ENCODE measurements around the gene TTC9. TPM values are rescaled to one million over a fixed set of nuclear protein-coding genes. Genes with fewer than 3 reads are reported as not detected.

Gene TTC9
- total RNA-seq, 1 donor from 2014 or later = 2.5 TPM

- Mint-ChIP-seq H3K9me3 (ENCODE audit: low read depth) (no peaks in the 10 kb centered on the region), H3K4me1 (ENCODE audit: low read depth) (peaks cover 27% of the 10 kb centered on the region), H3K4me3 (ENCODE audit: unreplicated experiment) (peak within 1 kb of the TSS; percentile 99), H3K27me3 (ENCODE audit: low read depth) (peaks cover 5% of the 10 kb centered on the region), H3K27ac (ENCODE audit: unreplicated experiment) (peak within 1 kb of the TSS; percentile 99), H3K36me3 (ENCODE audit: low read depth) (no peaks in the 10 kb centered on the region)
- DNase-seq (ENCODE audit: low spot score) = peak; percentile 95
- TF ChIP-seq CTCF (IDR thresholded peaks at IDR 0.05) = no peak
Observed at GRCh38 chr14:70600382-70601157, 41.1 kb upstream of the TTC9 start, which contains the start of gene MED6. MED6 (minus strand) TSS chr14:70600655; CDS start chr14:70600637, 18 bp downstream.

GRCh38 chr14:70601162-70601561 lies 40.6 kb upstream of the TTC9 start:
- H3K36me3 Mint-ChIP-seq (ENCODE audit: low read depth) = no peaks in the 10 kb centered on the region
- H3K27me3 Mint-ChIP-seq (ENCODE audit: low read depth) = peaks cover 7% of the 10 kb centered on the region
- no peaks in the 10 kb centered on the region for H3K9me3 Mint-ChIP-seq (ENCODE audit: low read depth)
- DNase-seq (ENCODE audit: low spot score) = no peak
- TF ChIP-seq CTCF (IDR thresholded peaks at IDR 0.05) = no peak
- H3K27ac Mint-ChIP-seq (ENCODE audit: unreplicated experiment) = peak overlapping the region; percentile 56
- H3K4me3 Mint-ChIP-seq (ENCODE audit: unreplicated experiment) = peak overlapping the region; percentile 99
- H3K4me1 Mint-ChIP-seq (ENCODE audit: low read depth) = peaks cover 27% of the 10 kb centered on the region

- peaks cover 15% of the 10 kb centered on the region for H3K27me3 Mint-ChIP-seq (ENCODE audit: low read depth)
- H3K36me3 Mint-ChIP-seq (ENCODE audit: low read depth) = no peaks in the 10 kb centered on the region
- H3K9me3 Mint-ChIP-seq (ENCODE audit: low read depth) = no peaks in the 10 kb centered on the region
- H3K4me1 Mint-ChIP-seq (ENCODE audit: low read depth) = peaks cover 27% of the 10 kb centered on the region
- no peak overlapping the region for H3K27ac Mint-ChIP-seq (ENCODE audit: unreplicated experiment)
- DNase-seq (ENCODE audit: low spot score) = no peak
- no peak for TF ChIP-seq CTCF (IDR thresholded peaks at IDR 0.05)
- no peak overlapping the region for H3K4me3 Mint-ChIP-seq (ENCODE audit: unreplicated experiment)
Observed at GRCh38 chr14:70602254-70602653, 39.5 kb upstream of the TTC9 start.

- peaks cover 41% of the 10 kb centered on the region for H3K27me3 Mint-ChIP-seq (ENCODE audit: low read depth)
- no peak overlapping the region for H3K27ac Mint-ChIP-seq (ENCODE audit: unreplicated experiment)
- H3K9me3 Mint-ChIP-seq (ENCODE audit: low read depth) = no peaks in the 10 kb centered on the region
- DNase-seq (ENCODE audit: low spot score) = no peak
- no peak overlapping the region for H3K4me3 Mint-ChIP-seq (ENCODE audit: unreplicated experiment)
- H3K4me1 Mint-ChIP-seq (ENCODE audit: low read depth) = no peaks in the 10 kb centered on the region
- H3K36me3 Mint-ChIP-seq (ENCODE audit: low read depth) = no peaks in the 10 kb centered on the region
- TF ChIP-seq CTCF (IDR thresholded peaks at IDR 0.05) = no peak
Observed at GRCh38 chr14:70611216-70611615, 30.5 kb upstream of the TTC9 start.

GRCh38 chr14:70616646-70617045 lies 25.1 kb upstream of the TTC9 start:
- Mint-ChIP-seq H3K4me1 (ENCODE audit: low read depth) (no peaks in the 10 kb centered on the region), H3K27me3 (ENCODE audit: low read depth) (peaks cover 20% of the 10 kb centered on the region), H3K4me3 (ENCODE audit: unreplicated experiment) (no peak overlapping the region), H3K9me3 (ENCODE audit: low read depth) (no peaks in the 10 kb centered on the region), H3K36me3 (ENCODE audit: low read depth) (no peaks in the 10 kb centered on the region), H3K27ac (ENCODE audit: unreplicated experiment) (no peak overlapping the region)
- no peak for TF ChIP-seq CTCF (IDR thresholded peaks at IDR 0.05)
- DNase-seq (ENCODE audit: low spot score) = no peak
